Esophagus squamous epithelium (tissue), 4 donors: ENCODE data around the gene ELMO2.

Experiments used
- CTCF ChIP-seq, 6 experiments: fragments of 450-650 bp in 4 of 6; fragments of 200-600 bp in 2 of 6; sonication (generic) in 2 of 6; IDR thresholded peaks; one replicate each; pipeline ENCODE4 v1.5.1; 2016 to 2019; ENCODE audit warnings: antibody characterized with exemption in 6 of 6, mild to moderate bottlenecking in 4 of 6, moderate library complexity in 4 of 6
- POLR2A ChIP-seq, 4 donors: fragments of 450-650 bp; IDR thresholded peaks; one replicate each; pipeline ENCODE4 v1.6.1; 2017; ENCODE audit warnings: antibody characterized with exemption in 4 of 4, mild to moderate bottlenecking in 4 of 4, moderate library complexity in 3 of 4

- TF ChIP-seq CTCF (IDR thresholded peaks at IDR 0.05), result no peak
- TF ChIP-seq POLR2A (IDR thresholded peaks at IDR 0.05), result no peak
These were observed 4.0 kb downstream of the ELMO2 start for GRCh38 chr20:46402331-46402811.
